ENCODE measurements around the gene INHBE.
"Not testable (repeated sequence)": the region's sequence is repeated elsewhere in the genome, so short reads cannot be mapped to it uniquely, and the experiment has no call there.

INHBE gene

DNA sequence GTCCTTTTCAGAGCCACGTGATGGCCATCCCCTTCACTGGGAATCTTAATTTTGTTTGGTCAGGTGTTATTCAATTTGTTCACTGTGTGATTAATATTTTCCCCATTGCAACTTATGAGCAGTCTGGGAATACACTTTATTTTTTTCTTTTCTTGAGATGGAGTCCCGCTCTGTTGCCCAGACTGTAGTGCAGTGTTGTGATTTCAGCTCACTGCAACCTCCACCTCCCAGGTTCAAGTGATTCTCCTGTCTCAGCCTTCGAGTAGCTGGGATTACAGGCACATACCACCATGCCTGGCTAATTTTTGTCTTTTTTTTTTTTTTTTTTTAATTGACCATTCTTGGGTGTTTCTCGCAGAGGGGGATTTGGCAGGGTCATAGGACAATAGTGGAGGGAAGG lies 51.4 kb downstream of the INHBE start:
- DNase-seq; in situ Hi-C loops (cut with HindIII; ENCODE audit: low pct_ligation_motif_present, low pct_unique_long_range_greater_than_20kb, low sequenced_read_pairs): not testable (repeated sequence)
